ENCODE data around the gene ARRDC1. TPM values are rescaled to one million over a fixed set of nuclear protein-coding genes. Genes with fewer than 3 reads are reported as not detected.

The ARRDC1 gene
- total RNA-seq, 5 donors from 2014 or later (not counting 1 experiment from before 2014, with no cell fraction given): 54.7 to 123 (median 103) TPM

- H3K27ac Mint-ChIP-seq: peak overlapping the region; percentile 15 to 28
- peaks cover 0 to 5% of the 10 kb centered on the region in 2 donors for H3K36me3 ChIP-seq (ENCODE audit: control insufficient read depth in 2 of 2, extremely low read depth in 1 of 2, insufficient read depth in 1 of 2, low read length in 1 of 2)
- H3K9me3 Mint-ChIP-seq: no peaks in the 10 kb centered on the region
- DNase-seq: no peak
- no peak for ATAC-seq (replicated peaks in 1 of 4)
- ChIA-PET CTCF (no interaction called here), POLR2A (no interaction called here)
- H3K9me3 ChIP-seq: no peaks in the 10 kb centered on the region
- H3K36me3 Mint-ChIP-seq: no peaks in the 10 kb centered on the region
- 89% methylated on average over 12 of the region's 16 CpGs for WGBS (ENCODE audit: insufficient coverage)
- H3K27me3 ChIP-seq (replicated peaks in 1 of 2; ENCODE audit: control insufficient read depth in 2 of 2, extremely low read depth in 1 of 2, insufficient read depth in 2 of 2, low read length in 1 of 2): no peaks in the 10 kb centered on the region
- no peak overlapping the region for H3K4me3 ChIP-seq (ENCODE audit: control insufficient read depth in 1 of 2, extremely low read depth in 1 of 2, low read length in 1 of 2)
- H3K27ac ChIP-seq (ENCODE audit: low read length): no peak overlapping the region
- no peaks in the 10 kb centered on the region for H3K27me3 Mint-ChIP-seq
- H3K4me1 Mint-ChIP-seq: peaks cover 66 to 75% (median 67%) of the 10 kb centered on the region in 3 donors
- no peak overlapping the region for H3K4me3 Mint-ChIP-seq
- peaks cover 23 to 49% of the 10 kb centered on the region in 2 experiments for H3K4me1 ChIP-seq (ENCODE audit: control insufficient read depth in 1 of 2, extremely low read depth in 1 of 2, insufficient read depth in 2 of 2, low read length in 2 of 2)
These were observed 26.1 kb downstream of the ARRDC1 start for GRCh38 chr9:137631345-137632229.

DNA sequence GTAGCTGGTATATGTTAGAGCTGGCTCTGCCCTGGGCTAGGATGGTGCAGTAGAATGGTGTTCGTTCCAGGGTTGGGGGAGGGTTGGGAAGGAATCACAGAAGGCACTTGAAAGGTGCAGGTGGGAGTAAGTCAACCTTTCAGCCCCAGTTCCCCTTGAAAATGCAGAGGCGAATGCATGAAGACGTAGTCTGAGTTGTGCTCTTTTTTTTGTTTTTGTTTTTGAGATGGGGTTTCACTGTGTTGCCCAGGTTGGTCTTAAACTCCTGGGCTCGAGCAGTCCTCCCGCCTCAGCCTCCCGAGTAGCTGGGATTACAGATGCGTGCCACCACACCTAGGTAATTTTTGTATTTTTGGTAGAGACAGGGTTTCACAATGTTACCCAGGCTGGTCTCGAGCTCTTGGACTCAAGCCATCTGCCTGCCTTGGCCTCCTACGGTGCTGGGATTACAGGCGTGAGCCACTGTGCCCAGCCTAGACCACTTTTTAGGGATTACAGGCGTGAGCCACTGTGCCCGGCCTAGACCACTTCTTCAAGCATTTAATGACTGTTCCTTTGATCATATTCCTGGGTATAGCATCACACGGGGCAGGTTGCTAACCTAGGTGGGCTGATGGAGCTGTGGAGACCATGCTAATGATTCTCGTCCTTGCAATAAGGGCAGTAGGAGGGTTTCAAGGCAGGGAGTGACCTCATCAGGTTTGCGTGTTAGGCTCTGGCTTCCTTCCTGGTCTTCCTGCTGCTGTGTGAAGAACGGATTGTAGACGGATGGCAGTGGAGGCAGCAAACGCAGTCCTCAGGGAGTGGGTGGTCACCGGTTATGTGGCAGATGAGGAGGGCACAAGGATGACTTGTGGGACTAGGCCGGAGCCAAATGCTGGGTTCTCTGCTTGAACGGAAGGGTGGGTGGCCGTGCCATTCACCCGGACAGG, 27.0 kb downstream of the ARRDC1 start:
- H3K4me3 Mint-ChIP-seq: peak overlapping the region in 1 of 3 donors; percentile 7
- no peaks in the 10 kb centered on the region for H3K27me3 Mint-ChIP-seq
- DNase-seq (no peak), ATAC-seq (replicated peaks in 1 of 4) (no peak)
- H3K27ac Mint-ChIP-seq: peak overlapping the region; percentile 12 to 53
- no peaks in the 10 kb centered on the region for H3K9me3 Mint-ChIP-seq
- Histone ChIP-seq H3K4me3 (ENCODE audit: control insufficient read depth in 1 of 2, extremely low read depth in 1 of 2, low read length in 1 of 2) (no peak overlapping the region), H3K4me1 (ENCODE audit: control insufficient read depth in 1 of 2, extremely low read depth in 1 of 2, insufficient read depth in 2 of 2, low read length in 2 of 2) (peaks cover 23 to 42% of the 10 kb centered on the region in 2 experiments), H3K9me3 (no peaks in the 10 kb centered on the region), H3K27me3 (replicated peaks in 1 of 2; ENCODE audit: control insufficient read depth in 2 of 2, extremely low read depth in 1 of 2, insufficient read depth in 2 of 2, low read length in 1 of 2) (no peaks in the 10 kb centered on the region), H3K27ac (ENCODE audit: low read length) (no peak overlapping the region), H3K36me3 (ENCODE audit: control insufficient read depth in 2 of 2, extremely low read depth in 1 of 2, insufficient read depth in 1 of 2, low read length in 1 of 2) (peaks cover 0 to 5% of the 10 kb centered on the region in 2 donors)
- peaks cover 65 to 73% (median 66%) of the 10 kb centered on the region in 3 donors for H3K4me1 Mint-ChIP-seq
- ChIA-PET POLR2A (no interaction called here), CTCF (no interaction called here)
- WGBS (ENCODE audit: insufficient coverage): 94% methylated on average over 18 of the region's 23 CpGs
- no peaks in the 10 kb centered on the region for H3K36me3 Mint-ChIP-seq

- Histone ChIP-seq H3K36me3 (ENCODE audit: control insufficient read depth in 2 of 2, extremely low read depth in 1 of 2, insufficient read depth in 1 of 2, low read length in 1 of 2) (peaks cover 0 to 7% of the 10 kb centered on the region in 2 donors), H3K4me1 (ENCODE audit: control insufficient read depth in 1 of 2, extremely low read depth in 1 of 2, insufficient read depth in 2 of 2, low read length in 2 of 2) (peaks cover 16 to 36% of the 10 kb centered on the region in 2 experiments), H3K4me3 (ENCODE audit: control insufficient read depth in 1 of 2, extremely low read depth in 1 of 2, low read length in 1 of 2) (no peak overlapping the region), H3K9me3 (no peaks in the 10 kb centered on the region), H3K27ac (ENCODE audit: low read length) (no peak overlapping the region), H3K27me3 (replicated peaks in 1 of 2; ENCODE audit: control insufficient read depth in 2 of 2, extremely low read depth in 1 of 2, insufficient read depth in 2 of 2, low read length in 1 of 2) (no peaks in the 10 kb centered on the region)
- peaks cover 63 to 72% (median 67%) of the 10 kb centered on the region in 3 donors for H3K4me1 Mint-ChIP-seq
- WGBS (ENCODE audit: insufficient coverage): 94% methylated on average over 3 of the region's 5 CpGs
- no peaks in the 10 kb centered on the region for H3K27me3 Mint-ChIP-seq
- H3K27ac Mint-ChIP-seq: no peak overlapping the region
- H3K9me3 Mint-ChIP-seq: no peaks in the 10 kb centered on the region
- CTCF ChIA-PET: no interaction called here
- no peak overlapping the region for H3K4me3 Mint-ChIP-seq
- POLR2A ChIA-PET: no interaction called here
- no peaks in the 10 kb centered on the region for H3K36me3 Mint-ChIP-seq
- ATAC-seq (replicated peaks in 1 of 4): no peak
- DNase-seq: no peak
These were observed 28.5 kb downstream of the ARRDC1 start for GRCh38 chr9:137634016-137634415.

DNA sequence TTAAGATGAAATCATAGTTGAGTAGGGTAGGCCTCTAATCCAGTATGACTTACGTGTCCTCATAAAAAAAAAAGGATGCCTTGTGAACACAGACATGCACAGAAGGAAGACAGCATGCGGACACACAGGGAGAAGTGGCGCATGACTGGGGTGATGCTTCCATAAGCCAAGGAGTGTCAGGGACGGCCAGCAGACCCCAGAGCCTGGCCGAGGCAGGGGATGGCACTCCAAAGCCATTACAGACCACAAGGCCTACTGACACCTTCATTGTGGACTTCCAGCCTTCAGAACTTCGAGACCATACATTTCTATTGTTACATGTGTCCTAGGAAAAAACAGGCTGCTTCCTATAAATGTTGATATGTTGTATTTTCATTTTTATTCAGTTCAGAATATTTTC, 33.2 kb downstream of the ARRDC1 start:
- peak overlapping the region; percentile 73 to 80 (median 76) for H3K4me3 Mint-ChIP-seq
- H3K27ac Mint-ChIP-seq: peak overlapping the region; percentile 91 to 96
- Histone ChIP-seq H3K4me1 (ENCODE audit: control insufficient read depth in 1 of 2, extremely low read depth in 1 of 2, insufficient read depth in 2 of 2, low read length in 2 of 2) (peaks cover 7 to 22% of the 10 kb centered on the region in 2 experiments), H3K4me3 (ENCODE audit: control insufficient read depth in 1 of 2, extremely low read depth in 1 of 2, low read length in 1 of 2) (no peak overlapping the region), H3K9me3 (no peaks in the 10 kb centered on the region), H3K36me3 (ENCODE audit: control insufficient read depth in 2 of 2, extremely low read depth in 1 of 2, insufficient read depth in 1 of 2, low read length in 1 of 2) (peaks cover 5 to 7% of the 10 kb centered on the region in 2 donors), H3K27me3 (replicated peaks in 1 of 2; ENCODE audit: control insufficient read depth in 2 of 2, extremely low read depth in 1 of 2, insufficient read depth in 2 of 2, low read length in 1 of 2) (no peaks in the 10 kb centered on the region), H3K27ac (ENCODE audit: low read length) (peak overlapping the region; percentile 69)
- H3K27me3 Mint-ChIP-seq: no peaks in the 10 kb centered on the region
- WGBS (ENCODE audit: insufficient coverage): 94% methylated on average over 3 of the region's 6 CpGs
- H3K36me3 Mint-ChIP-seq: peaks cover 14% of the 10 kb centered on the region
- no peaks in the 10 kb centered on the region for H3K9me3 Mint-ChIP-seq
- peaks cover 57 to 66% (median 63%) of the 10 kb centered on the region in 3 donors for H3K4me1 Mint-ChIP-seq
- ATAC-seq (replicated peaks in 1 of 4): no peak
- CTCF ChIA-PET: no interaction called here
- POLR2A ChIA-PET: no interaction called here
- no peak for DNase-seq

DNA sequence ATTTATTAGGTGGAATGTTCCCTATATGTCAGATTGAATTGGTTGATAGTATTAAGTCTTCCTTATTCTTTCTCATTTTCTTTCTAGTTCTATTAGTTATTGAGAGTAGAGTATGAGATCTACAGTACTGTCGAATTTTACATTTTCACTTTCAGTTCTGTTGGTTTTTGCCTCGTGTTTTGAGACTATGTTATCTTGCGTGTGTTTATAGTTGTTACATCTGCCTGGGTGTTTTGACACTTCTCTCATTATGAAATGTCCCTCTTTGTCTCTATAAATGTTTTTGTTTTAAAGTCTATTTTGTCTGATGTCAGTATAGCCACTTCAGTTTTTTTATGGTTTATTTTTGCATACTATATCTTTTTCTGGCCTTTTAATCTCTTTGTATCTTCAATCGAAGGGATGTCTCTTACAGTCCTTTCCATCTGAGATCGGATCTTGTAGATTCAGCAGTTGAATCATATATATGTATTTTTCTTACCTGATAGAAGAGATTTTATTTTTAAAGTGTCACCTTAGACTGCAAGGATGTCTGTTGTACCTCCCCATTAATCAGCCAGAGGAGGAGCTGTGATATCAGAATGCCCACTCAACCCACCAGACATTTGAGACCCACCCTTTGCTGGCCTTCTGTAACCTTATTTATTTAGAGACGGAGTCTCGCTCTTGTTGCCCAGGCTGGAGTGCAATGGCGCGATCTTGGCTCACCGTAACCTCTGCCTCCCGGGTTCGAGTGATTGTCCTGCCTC, 34.0 kb downstream of the ARRDC1 start:
- H3K27me3 ChIP-seq (replicated peaks in 1 of 2; ENCODE audit: control insufficient read depth in 2 of 2, extremely low read depth in 1 of 2, insufficient read depth in 2 of 2, low read length in 1 of 2): no peaks in the 10 kb centered on the region

More for the DNA sequence above, 34.0 kb downstream of the ARRDC1 start:
- peaks cover 7 to 26% of the 10 kb centered on the region in 2 experiments for H3K4me1 ChIP-seq (ENCODE audit: control insufficient read depth in 1 of 2, extremely low read depth in 1 of 2, insufficient read depth in 2 of 2, low read length in 2 of 2)
- ATAC-seq (replicated peaks in 1 of 4) (peak; percentile 78 to 95 (median 88)), DNase-seq (peak in 1 of 35 experiments; percentile 55)
- H3K27ac Mint-ChIP-seq: peak overlapping the region; percentile 91 to 96
- peaks cover 55 to 61% (median 60%) of the 10 kb centered on the region in 3 donors for H3K4me1 Mint-ChIP-seq
- peak overlapping the region; percentile 69 for H3K27ac ChIP-seq (ENCODE audit: low read length)
- H3K36me3 ChIP-seq (ENCODE audit: control insufficient read depth in 2 of 2, extremely low read depth in 1 of 2, insufficient read depth in 1 of 2, low read length in 1 of 2): peaks cover 11 to 13% of the 10 kb centered on the region in 2 donors
- ChIA-PET POLR2A (no interaction called here), CTCF (interaction anchor here in 1 of 2 donors (1.0 kb wide), 1 partner anchor 11 kb away, joined by 4 read pairs; no protein-coding TSS in a partner anchor)
- H3K27me3 Mint-ChIP-seq: no peaks in the 10 kb centered on the region
- H3K4me3 ChIP-seq (ENCODE audit: control insufficient read depth in 1 of 2, extremely low read depth in 1 of 2, low read length in 1 of 2): peak overlapping the region in 1 of 2 donors; percentile 24
- no peaks in the 10 kb centered on the region for H3K9me3 Mint-ChIP-seq
- H3K4me3 Mint-ChIP-seq: peak overlapping the region; percentile 73 to 80 (median 76)
- no peaks in the 10 kb centered on the region for H3K9me3 ChIP-seq
- H3K36me3 Mint-ChIP-seq: peaks cover 18% of the 10 kb centered on the region
- WGBS (ENCODE audit: insufficient coverage): 90% methylated on average over 5 of the region's 12 CpGs

All from T-cell (primary cell).